ENCODE results near the gene CDK13.
"Not testable (repeated sequence)": the region's sequence is repeated elsewhere in the genome, so short reads cannot be mapped to it uniquely, and the experiment has no call there.

The CDK13 gene

GRCh38 chr7:39949971-39950472 lies at the start of gene CDK13:
CDK13 (plus strand) TSS chr7:39950256; CDS start chr7:39950642, 386 bp downstream.
- peak within 1 kb of the TSS; percentile 93 for H3K9ac ChIP-seq (ENCODE audit: low read depth, low read length)
- no peaks in the 10 kb centered on the region for H3K9me3 ChIP-seq (ENCODE audit: control insufficient read depth, insufficient read depth, low read length)
- H3K36me3 ChIP-seq (ENCODE audit: insufficient read depth, low read length), result no peaks in the 10 kb centered on the region
- H3K4me1 ChIP-seq (ENCODE audit: insufficient read depth, low read length), result no peaks in the 10 kb centered on the region

DNA sequence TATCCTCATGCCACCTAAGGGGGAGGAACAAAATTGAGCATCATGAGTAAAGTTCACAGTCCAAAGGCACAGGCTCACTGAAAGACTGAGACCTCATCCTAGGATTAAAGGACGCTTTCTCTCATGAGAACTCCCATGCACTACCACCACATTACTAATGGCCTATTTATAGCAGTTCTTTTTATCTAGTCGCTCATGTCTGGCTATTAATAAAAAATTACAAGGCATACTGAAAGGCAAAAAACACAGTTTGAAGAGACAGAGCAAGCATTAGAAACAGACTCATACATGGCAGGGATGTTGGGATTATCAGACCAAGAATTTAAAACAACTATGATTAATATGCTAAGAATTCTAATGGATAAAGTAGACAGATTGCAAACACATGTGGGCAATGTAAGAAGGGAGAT lies 46.0 kb upstream of the CDK13 start:
- Histone ChIP-seq H3K36me3 (ENCODE audit: insufficient read depth, low read length) (no peaks in the 10 kb centered on the region), H3K9ac (ENCODE audit: low read depth, low read length) (no peak overlapping the region), H3K9me3 (ENCODE audit: control insufficient read depth, insufficient read depth, low read length) (no peaks in the 10 kb centered on the region), H3K4me1 (ENCODE audit: insufficient read depth, low read length) (no peaks in the 10 kb centered on the region)

GRCh38 chr7:39908141-39908540 lies 41.9 kb upstream of the CDK13 start:
- no peaks in the 10 kb centered on the region for H3K4me1 ChIP-seq (ENCODE audit: insufficient read depth, low read length)
- no peaks in the 10 kb centered on the region for H3K36me3 ChIP-seq (ENCODE audit: insufficient read depth, low read length)
- H3K9me3 ChIP-seq (ENCODE audit: control insufficient read depth, insufficient read depth, low read length), result no peaks in the 10 kb centered on the region
- no peak overlapping the region for H3K9ac ChIP-seq (ENCODE audit: low read depth, low read length)

DNA sequence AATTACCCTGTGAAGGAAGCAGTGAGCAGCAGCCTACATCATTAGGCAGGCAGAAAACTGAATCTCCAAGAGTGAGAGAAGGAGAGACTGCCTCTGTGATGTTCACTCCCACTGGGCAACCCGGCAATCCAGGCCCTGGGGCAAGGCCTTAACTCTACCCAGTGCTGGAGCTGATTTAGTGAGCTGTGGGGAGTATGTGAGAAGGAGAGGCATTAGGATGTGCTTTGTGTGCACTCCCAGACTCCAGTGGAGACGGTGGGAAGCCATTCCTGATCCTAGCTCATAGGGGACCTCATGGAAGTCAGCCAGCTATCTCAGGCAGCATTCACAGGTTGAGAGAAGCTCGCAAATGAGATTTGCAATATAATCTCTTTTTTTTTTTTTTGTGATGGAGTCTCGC lies 41.1 kb upstream of the CDK13 start:
- Histone ChIP-seq H3K36me3 (ENCODE audit: insufficient read depth, low read length) (no peaks in the 10 kb centered on the region), H3K4me1 (ENCODE audit: insufficient read depth, low read length) (no peaks in the 10 kb centered on the region), H3K9ac (ENCODE audit: low read depth, low read length) (no peak overlapping the region), H3K9me3 (ENCODE audit: control insufficient read depth, insufficient read depth, low read length) (no peaks in the 10 kb centered on the region)

DNA sequence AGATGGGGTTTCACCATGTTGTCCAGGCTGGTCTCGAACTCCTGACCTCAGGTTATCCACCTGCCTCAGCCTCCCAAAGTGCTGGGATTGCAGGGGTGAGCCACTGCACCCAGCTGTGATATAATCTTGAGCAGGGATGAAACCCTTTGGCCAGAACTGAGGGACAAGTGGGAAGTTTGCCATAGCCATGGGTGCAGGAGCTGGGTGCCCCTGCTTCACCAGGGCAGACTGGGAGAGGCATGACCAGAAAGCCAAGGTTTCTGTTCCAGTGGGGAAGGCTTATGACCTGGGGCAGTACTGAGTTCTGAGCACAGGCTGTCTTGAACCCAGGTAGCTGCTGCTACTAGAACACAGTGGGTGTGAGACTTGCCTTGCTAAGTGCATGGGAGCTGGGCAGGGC lies 40.5 kb upstream of the CDK13 start:
- no peaks in the 10 kb centered on the region for H3K4me1 ChIP-seq (ENCODE audit: insufficient read depth, low read length)
- no peaks in the 10 kb centered on the region for H3K36me3 ChIP-seq (ENCODE audit: insufficient read depth, low read length)
- no peaks in the 10 kb centered on the region for H3K9me3 ChIP-seq (ENCODE audit: control insufficient read depth, insufficient read depth, low read length)
- H3K9ac ChIP-seq (ENCODE audit: low read depth, low read length), result no peak overlapping the region

- Histone ChIP-seq H3K9ac (ENCODE audit: low read depth, low read length) (no peak overlapping the region), H3K36me3 (ENCODE audit: insufficient read depth, low read length) (no peaks in the 10 kb centered on the region), H3K9me3 (ENCODE audit: control insufficient read depth, insufficient read depth, low read length) (no peaks in the 10 kb centered on the region), H3K4me1 (ENCODE audit: insufficient read depth, low read length) (no peaks in the 10 kb centered on the region)
Measured at GRCh38 chr7:39910108-39910869, 39.8 kb upstream of the CDK13 start.

- H3K9ac ChIP-seq (ENCODE audit: low read depth, low read length), result no peak overlapping the region
- H3K36me3 ChIP-seq (ENCODE audit: insufficient read depth, low read length), result no peaks in the 10 kb centered on the region
- no peaks in the 10 kb centered on the region for H3K9me3 ChIP-seq (ENCODE audit: control insufficient read depth, insufficient read depth, low read length)
- H3K4me1 ChIP-seq (ENCODE audit: insufficient read depth, low read length), result no peaks in the 10 kb centered on the region
Measured at GRCh38 chr7:39911167-39911566, 38.9 kb upstream of the CDK13 start.

DNA sequence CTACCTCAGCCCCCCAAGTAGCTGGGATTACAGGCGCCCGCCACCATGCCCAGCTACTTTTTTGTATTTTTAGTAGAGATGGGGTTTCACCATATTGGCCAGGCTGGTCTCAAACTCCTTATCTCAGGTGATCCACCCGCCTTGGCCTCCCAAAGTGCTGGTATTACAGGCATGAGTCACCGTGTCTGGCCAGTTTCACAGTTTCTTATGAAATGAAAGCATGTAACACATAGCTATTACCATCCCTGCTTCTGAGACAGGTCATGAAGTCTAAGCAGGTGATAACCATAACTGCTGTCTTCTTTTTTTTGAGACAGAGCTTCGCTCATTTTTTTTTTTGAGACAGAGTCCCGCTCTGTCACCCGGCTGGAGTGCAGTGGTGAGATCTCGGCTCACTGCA lies 34.2 kb upstream of the CDK13 start:
- H3K9ac ChIP-seq (ENCODE audit: low read depth, low read length); H3K36me3 ChIP-seq (ENCODE audit: insufficient read depth, low read length); H3K4me1 ChIP-seq (ENCODE audit: insufficient read depth, low read length); H3K9me3 ChIP-seq (ENCODE audit: control insufficient read depth, insufficient read depth, low read length): not testable (repeated sequence)

DNA sequence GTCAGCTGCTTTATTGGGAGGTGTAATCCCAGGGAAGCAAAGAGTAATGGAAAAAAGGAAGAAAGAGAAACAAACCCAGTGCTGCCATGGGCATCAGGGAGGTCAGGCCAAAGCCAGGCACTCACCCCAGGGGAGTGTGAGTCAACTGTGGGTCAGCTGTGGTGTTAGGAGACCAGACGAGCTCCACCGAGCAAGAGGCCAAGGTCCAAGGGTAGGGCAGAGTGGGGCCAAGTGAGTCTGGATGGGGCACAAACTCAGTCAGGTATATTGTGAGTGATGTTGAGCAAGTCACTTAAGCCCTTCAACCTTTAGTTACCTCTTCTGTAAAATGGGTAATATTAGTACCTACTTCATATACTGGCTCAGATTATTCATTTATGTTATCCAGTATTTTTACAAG lies 30.4 kb upstream of the CDK13 start:
- Histone ChIP-seq H3K9me3 (ENCODE audit: control insufficient read depth, insufficient read depth, low read length) (no peaks in the 10 kb centered on the region), H3K36me3 (ENCODE audit: insufficient read depth, low read length) (no peaks in the 10 kb centered on the region), H3K9ac (ENCODE audit: low read depth, low read length) (no peak overlapping the region), H3K4me1 (ENCODE audit: insufficient read depth, low read length) (peaks cover 4% of the 10 kb centered on the region; the same call in 1 of the 2 replicates)

GRCh38 chr7:39921506-39922175 lies 28.4 kb upstream of the CDK13 start:
- Histone ChIP-seq H3K9ac (ENCODE audit: low read depth, low read length) (no peak overlapping the region), H3K4me1 (ENCODE audit: insufficient read depth, low read length) (peaks cover 4% of the 10 kb centered on the region; the same call in 1 of the 2 replicates), H3K36me3 (ENCODE audit: insufficient read depth, low read length) (no peaks in the 10 kb centered on the region), H3K9me3 (ENCODE audit: control insufficient read depth, insufficient read depth, low read length) (no peaks in the 10 kb centered on the region)

DNA sequence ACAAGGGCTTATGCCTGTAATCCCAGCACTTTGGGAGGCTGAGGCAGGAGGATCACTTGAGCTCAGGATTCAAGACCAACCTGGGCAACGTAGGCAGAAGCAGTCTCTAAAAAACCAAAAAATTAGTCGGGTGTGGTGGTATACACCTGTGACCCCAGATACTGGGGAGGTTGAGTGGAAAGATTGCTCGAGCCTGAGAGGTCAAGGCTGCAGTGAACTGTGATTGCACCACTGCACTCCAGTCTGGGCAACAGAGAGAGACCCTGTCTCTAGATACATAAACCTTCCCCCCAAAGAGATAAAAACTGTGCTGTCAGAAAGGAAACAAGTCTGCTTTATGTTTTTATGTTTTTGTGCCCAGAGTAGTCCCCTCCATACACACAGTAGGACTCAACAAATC lies 27.5 kb upstream of the CDK13 start:
- no peaks in the 10 kb centered on the region for H3K36me3 ChIP-seq (ENCODE audit: insufficient read depth, low read length)

DNA sequence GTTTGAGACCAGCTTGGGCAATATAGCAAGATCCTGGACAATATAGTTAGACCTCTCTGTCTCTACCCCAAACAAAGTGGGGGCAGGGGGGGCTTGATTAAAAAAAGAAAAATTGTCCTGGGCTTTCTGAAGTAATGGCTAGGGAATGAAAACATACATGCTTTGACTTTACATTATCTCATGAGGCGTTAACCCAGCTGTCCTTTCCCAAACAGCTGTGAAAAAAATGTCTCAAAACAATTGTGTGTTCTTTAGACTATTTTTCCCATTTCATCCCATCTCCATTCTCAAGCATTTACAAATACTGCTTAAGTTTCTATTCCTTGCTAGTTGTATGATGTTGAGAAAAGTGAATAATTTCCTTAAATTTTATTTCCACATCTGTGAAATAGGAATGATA lies 27.0 kb upstream of the CDK13 start:
- H3K9ac ChIP-seq (ENCODE audit: low read depth, low read length), result no peak overlapping the region
- peaks cover 4% of the 10 kb centered on the region; the same call in 1 of the 2 replicates for H3K4me1 ChIP-seq (ENCODE audit: insufficient read depth, low read length)
- H3K9me3 ChIP-seq (ENCODE audit: control insufficient read depth, insufficient read depth, low read length), result no peaks in the 10 kb centered on the region
- no peaks in the 10 kb centered on the region for H3K36me3 ChIP-seq (ENCODE audit: insufficient read depth, low read length)

More for the DNA sequence above, 27.5 kb upstream of the CDK13 start:
- H3K9ac ChIP-seq (ENCODE audit: low read depth, low read length), result no peak overlapping the region
- H3K4me1 ChIP-seq (ENCODE audit: insufficient read depth, low read length), result peaks cover 4% of the 10 kb centered on the region; the same call in 1 of the 2 replicates
- H3K9me3 ChIP-seq (ENCODE audit: control insufficient read depth, insufficient read depth, low read length), result no peaks in the 10 kb centered on the region

GRCh38 chr7:39924122-39924521 lies 25.9 kb upstream of the CDK13 start:
- Histone ChIP-seq H3K36me3 (ENCODE audit: insufficient read depth, low read length) (no peaks in the 10 kb centered on the region), H3K9ac (ENCODE audit: low read depth, low read length) (no peak overlapping the region), H3K9me3 (ENCODE audit: control insufficient read depth, insufficient read depth, low read length) (no peaks in the 10 kb centered on the region), H3K4me1 (ENCODE audit: insufficient read depth, low read length) (peaks cover 4% of the 10 kb centered on the region; the same call in 1 of the 2 replicates)

DNA sequence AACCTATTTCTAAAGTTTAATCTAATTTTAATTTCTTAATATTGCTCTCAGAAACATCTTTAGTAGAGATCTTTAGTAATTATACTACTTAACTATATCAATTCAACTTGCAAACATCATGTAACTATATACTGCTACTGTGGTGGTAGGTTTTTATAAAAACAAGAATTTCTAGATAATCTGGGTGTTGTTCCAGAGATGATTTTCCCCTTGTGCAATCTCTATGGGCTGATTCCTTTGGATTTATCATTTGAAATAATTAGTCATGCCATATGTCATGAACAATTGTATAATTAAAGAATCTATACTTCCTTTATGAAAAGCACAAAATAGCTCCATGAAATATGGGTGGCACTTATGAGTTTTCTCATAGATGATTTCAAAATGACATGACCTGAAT lies 23.9 kb upstream of the CDK13 start:
- H3K9me3 ChIP-seq (ENCODE audit: control insufficient read depth, insufficient read depth, low read length), result no peaks in the 10 kb centered on the region
- H3K9ac ChIP-seq (ENCODE audit: low read depth, low read length), result no peak overlapping the region
- peaks cover 4% of the 10 kb centered on the region; the same call in 1 of the 2 replicates for H3K4me1 ChIP-seq (ENCODE audit: insufficient read depth, low read length)
- no peaks in the 10 kb centered on the region for H3K36me3 ChIP-seq (ENCODE audit: insufficient read depth, low read length)

DNA sequence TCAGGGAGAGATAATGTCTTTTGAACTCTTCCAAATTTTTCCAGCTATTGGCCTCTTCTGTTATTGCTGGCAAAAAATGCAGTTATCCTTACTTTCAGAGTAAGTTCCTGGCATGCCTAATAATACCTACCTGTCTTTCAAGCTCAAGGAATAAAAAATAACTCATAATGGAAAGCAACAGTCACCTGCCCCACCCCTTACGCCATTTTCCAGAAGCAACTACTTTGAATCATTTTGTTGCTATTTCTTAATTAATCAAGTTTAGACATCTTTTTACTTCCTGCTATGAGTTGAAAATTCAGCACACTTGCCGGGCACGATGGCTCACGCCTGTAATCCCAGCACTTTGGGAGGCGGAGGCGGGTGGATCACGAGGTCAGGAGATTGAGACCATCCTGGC lies 23.0 kb upstream of the CDK13 start:
- Histone ChIP-seq H3K4me1 (ENCODE audit: insufficient read depth, low read length) (peaks cover 4% of the 10 kb centered on the region; the same call in 1 of the 2 replicates), H3K9me3 (ENCODE audit: control insufficient read depth, insufficient read depth, low read length) (no peaks in the 10 kb centered on the region)

More for the DNA sequence above, 23.0 kb upstream of the CDK13 start:
- Histone ChIP-seq H3K9ac (ENCODE audit: low read depth, low read length) (no peak overlapping the region), H3K36me3 (ENCODE audit: insufficient read depth, low read length) (no peaks in the 10 kb centered on the region)
